ENCODE data around the gene CES3.
A peak's percentile ranks its signal among the peaks of the same experiment; 100 is the strongest.
"Not testable (repeated sequence)": the region's sequence is repeated elsewhere in the genome, so short reads cannot be mapped to it uniquely, and the experiment has no call there.

The CES3 gene

GRCh38 chr16:66947302-66948065 lies 13.6 kb upstream of the CES3 start:
- DNase-seq, result peak; percentile 82

GRCh38 chr16:66948134-66948836 lies 12.8 kb upstream of the CES3 start:
- DNase-seq, result no peak

GRCh38 chr16:66948837-66949225 lies 12.2 kb upstream of the CES3 start:
- DNase-seq, result no peak

- no peak for DNase-seq
These were observed 11.6 kb upstream of the CES3 start for GRCh38 chr16:66949472-66949871.

- DNase-seq, result no peak
These were observed 10.6 kb upstream of the CES3 start for GRCh38 chr16:66950437-66950836.

GRCh38 chr16:66950971-66951790 lies 9.9 kb upstream of the CES3 start:
- DNase-seq, result no peak

GRCh38 chr16:66952430-66953110 lies 8.5 kb upstream of the CES3 start:
- DNase-seq, result no peak

GRCh38 chr16:66953462-66954096 lies 7.5 kb upstream of the CES3 start:
- DNase-seq, result no peak

- DNase-seq, result peak; percentile 72
These were observed 6.9 kb upstream of the CES3 start for GRCh38 chr16:66954097-66954659.

- DNase-seq, result not testable (repeated sequence)
These were observed 5.5 kb upstream of the CES3 start for GRCh38 chr16:66955363-66956153.

GRCh38 chr16:66956154-66956457 lies 5.0 kb upstream of the CES3 start:
- DNase-seq, result not testable (repeated sequence)

- no peak for DNase-seq
These were observed 2.0 kb upstream of the CES3 start for GRCh38 chr16:66958857-66959703.

- no peak for DNase-seq
These were observed 1.3 kb upstream of the CES3 start for GRCh38 chr16:66959704-66960161.

- no peak for DNase-seq
These were observed 796 bp upstream of the CES3 start for GRCh38 chr16:66960270-66960669.

GRCh38 chr16:66961914-66962313 lies 848 bp downstream of the CES3 start:
- DNase-seq, result no peak

- DNase-seq, result no peak
These were observed 3.0 kb downstream of the CES3 start for GRCh38 chr16:66964049-66964448.

- no peak for DNase-seq
These were observed 7.8 kb downstream of the CES3 start for GRCh38 chr16:66968847-66969246.

GRCh38 chr16:66970775-66971720 lies 10.0 kb downstream of the CES3 start:
- DNase-seq, result no peak

GRCh38 chr16:66972983-66973382 lies 11.9 kb downstream of the CES3 start:
- no peak for DNase-seq
